ENCODE results near the gene DCUN1D2. TPM values are rescaled to one million over a fixed set of nuclear protein-coding genes. Genes with fewer than 3 reads are reported as not detected.

DCUN1D2 gene
- total RNA-seq, 4 donors from 2014 or later = 23.9 to 29.1 (median 26.9) TPM

DNA sequence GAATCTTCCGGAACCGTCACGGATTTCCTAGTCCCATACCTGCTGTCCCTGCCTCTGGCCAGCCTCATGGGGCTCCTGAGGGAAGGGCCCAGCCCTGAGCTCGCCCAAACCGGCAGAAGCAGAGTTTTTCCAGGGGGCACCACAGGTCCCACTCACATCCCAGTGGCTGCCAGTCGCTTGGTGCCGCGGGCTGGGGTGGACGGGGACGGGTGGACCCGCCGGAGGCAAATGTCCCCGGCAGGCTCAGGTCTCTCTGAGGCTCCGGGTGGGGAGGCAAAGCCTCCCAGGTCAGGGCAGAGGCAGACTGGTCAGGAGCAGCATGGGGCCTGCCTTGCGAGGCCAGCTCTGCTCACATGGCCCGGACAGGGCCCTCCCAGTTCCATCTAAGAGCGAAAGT lies 62.0 kb downstream of the DCUN1D2 start:
- Histone ChIP-seq H3K36me3 (no peaks in the 10 kb centered on the region), H3K4me1 (no peaks in the 10 kb centered on the region), H3K27me3 (no peaks in the 10 kb centered on the region), H3K4me3 (no peak overlapping the region), H3K9me3 (no peaks in the 10 kb centered on the region), H3K27ac (no peak overlapping the region)
- no peak for DNase-seq
- TF ChIP-seq POLR2A (IDR thresholded peaks at IDR 0.05) = no peak
- TF ChIP-seq, protein P1, sequence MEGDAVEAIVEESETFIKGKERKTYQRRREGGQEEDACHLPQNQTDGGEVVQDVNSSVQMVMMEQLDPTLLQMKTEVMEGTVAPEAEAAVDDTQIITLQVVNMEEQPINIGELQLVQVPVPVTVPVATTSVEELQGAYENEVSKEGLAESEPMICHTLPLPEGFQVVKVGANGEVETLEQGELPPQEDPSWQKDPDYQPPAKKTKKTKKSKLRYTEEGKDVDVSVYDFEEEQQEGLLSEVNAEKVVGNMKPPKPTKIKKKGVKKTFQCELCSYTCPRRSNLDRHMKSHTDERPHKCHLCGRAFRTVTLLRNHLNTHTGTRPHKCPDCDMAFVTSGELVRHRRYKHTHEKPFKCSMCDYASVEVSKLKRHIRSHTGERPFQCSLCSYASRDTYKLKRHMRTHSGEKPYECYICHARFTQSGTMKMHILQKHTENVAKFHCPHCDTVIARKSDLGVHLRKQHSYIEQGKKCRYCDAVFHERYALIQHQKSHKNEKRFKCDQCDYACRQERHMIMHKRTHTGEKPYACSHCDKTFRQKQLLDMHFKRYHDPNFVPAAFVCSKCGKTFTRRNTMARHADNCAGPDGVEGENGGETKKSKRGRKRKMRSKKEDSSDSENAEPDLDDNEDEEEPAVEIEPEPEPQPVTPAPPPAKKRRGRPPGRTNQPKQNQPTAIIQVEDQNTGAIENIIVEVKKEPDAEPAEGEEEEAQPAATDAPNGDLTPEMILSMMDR (IDR thresholded peaks at IDR 0.05) = no peak

DNA sequence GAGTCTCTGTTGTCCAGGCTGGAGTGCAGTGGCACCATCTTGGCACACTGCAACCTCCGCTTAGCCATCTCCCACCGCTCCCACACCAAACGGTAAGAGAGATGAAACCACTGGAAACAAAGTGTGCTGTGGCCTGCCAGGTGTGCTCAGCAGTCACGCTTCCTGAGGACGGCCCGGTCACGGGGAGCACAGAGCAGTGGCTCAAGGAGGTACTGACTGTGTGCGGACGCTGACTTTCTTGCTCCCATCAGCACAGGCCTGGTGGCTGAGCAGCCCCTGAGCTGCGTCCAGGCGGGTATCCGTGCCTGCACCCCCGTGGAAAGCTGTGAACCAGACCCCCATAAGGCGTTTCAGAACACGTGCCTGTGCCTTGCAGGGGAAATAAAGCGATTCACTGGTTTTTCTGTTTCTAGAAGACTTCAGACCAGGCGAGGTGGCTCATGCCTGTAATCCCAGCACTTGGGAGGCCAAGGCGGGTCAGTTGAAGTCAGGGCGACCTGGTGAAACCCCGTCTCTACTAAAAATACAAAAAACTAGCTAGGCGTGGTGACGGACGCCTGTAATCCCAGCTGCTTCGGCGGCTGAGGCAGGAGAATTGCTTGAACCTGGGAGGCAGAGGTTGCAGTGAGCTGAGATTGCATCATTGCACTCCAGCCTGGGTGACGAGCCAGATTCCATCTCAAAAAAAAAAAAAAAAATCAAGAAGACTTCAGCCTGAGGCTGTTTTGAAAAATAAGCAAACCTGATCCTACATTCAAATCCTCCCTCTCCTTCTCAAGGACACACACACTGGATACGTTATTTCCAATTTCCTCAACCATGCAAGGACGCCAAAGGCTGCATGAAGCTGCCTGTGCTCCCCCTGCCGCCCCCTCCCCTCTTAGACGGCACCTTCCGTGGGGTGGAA lies 62.7 kb downstream of the DCUN1D2 start:
- Histone ChIP-seq H3K4me3 (no peak overlapping the region), H3K27ac (no peak overlapping the region), H3K9me3 (no peaks in the 10 kb centered on the region), H3K27me3 (no peaks in the 10 kb centered on the region), H3K4me1 (no peaks in the 10 kb centered on the region), H3K36me3 (no peaks in the 10 kb centered on the region)
- no peak for DNase-seq
- TF ChIP-seq POLR2A (IDR thresholded peaks at IDR 0.05) = no peak
- TF ChIP-seq, protein P1 (IDR thresholded peaks at IDR 0.05) = no peak

DNA sequence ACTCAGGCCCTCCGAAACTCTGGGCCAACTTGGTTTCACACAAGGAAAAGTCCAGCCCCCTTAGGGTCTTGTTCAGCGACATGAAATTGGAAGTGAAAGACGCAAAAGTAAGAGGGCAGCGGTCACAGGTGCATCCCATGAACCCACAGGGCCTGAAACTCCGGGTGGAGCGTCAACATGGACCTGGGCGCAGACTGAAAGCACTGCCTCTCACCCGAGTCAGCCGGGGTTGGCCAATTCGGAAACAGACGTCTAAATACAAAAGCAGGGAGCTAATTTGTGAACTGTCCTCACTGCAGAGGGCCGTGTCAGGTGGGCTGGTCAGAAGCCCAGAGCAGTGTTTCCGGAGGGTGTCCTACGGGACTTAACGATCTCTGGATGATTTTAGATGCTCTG lies 63.9 kb downstream of the DCUN1D2 start:
- no peaks in the 10 kb centered on the region for H3K9me3 ChIP-seq
- H3K4me3 ChIP-seq = no peak overlapping the region
- no peaks in the 10 kb centered on the region for H3K36me3 ChIP-seq
- no peaks in the 10 kb centered on the region for H3K27me3 ChIP-seq
- no peak for DNase-seq
- no peak overlapping the region for H3K27ac ChIP-seq
- no peaks in the 10 kb centered on the region for H3K4me1 ChIP-seq
- TF ChIP-seq POLR2A (IDR thresholded peaks at IDR 0.05) = no peak
- TF ChIP-seq, protein P1 (IDR thresholded peaks at IDR 0.05) = no peak

- Histone ChIP-seq H3K4me1 (no peaks in the 10 kb centered on the region), H3K9me3 (no peaks in the 10 kb centered on the region), H3K4me3 (no peak overlapping the region), H3K27ac (no peak overlapping the region), H3K36me3 (no peaks in the 10 kb centered on the region), H3K27me3 (no peaks in the 10 kb centered on the region)
- DNase-seq = no peak
- TF ChIP-seq POLR2A (IDR thresholded peaks at IDR 0.05) = no peak
- TF ChIP-seq, protein P1 (IDR thresholded peaks at IDR 0.05) = no peak
Measured at GRCh38 chr13:113425941-113426590, 64.4 kb downstream of the DCUN1D2 start.

DNA sequence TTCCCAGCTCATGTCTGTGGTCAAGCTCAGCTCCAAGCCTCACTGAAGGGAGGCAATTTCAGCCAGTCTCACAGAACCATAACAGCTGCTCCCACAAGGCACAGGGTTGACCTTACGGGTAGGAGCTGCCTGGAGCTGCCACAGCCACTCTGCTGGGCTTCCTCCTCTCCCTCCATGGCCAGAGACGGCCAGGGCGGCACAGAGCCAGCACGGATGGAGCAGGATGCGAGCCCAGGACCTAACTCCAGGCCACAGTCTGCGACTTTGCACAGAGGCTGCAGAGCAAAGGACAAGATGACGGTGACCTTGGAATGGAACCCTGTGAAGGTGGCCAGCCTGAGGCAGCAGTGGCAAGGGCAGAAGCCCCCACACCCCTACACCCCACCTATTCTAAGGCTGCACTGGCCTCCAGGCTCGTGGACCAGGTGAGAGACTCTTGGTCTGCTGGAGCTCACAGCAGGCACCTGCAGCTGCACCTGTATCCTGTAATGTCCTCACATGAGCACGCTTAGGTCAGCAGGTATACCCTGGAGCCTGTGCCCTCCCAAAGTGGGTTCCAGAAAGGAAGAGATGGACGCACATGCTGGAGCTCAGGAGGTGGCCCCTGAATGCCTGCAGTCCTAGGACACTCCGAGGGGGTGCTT lies 66.9 kb downstream of the DCUN1D2 start:
- H3K4me1 ChIP-seq = no peaks in the 10 kb centered on the region
- no peaks in the 10 kb centered on the region for H3K9me3 ChIP-seq
- no peaks in the 10 kb centered on the region for H3K36me3 ChIP-seq
- DNase-seq = no peak
- no peak overlapping the region for H3K4me3 ChIP-seq
- no peak overlapping the region for H3K27ac ChIP-seq
- no peaks in the 10 kb centered on the region for H3K27me3 ChIP-seq
- TF ChIP-seq, protein P1 (IDR thresholded peaks at IDR 0.05) = no peak
- TF ChIP-seq POLR2A (IDR thresholded peaks at IDR 0.05) = no peak

Measured in Peyer's patch (tissue), 4 donors.